ENCODE results near the gene LDB2.

DNA sequence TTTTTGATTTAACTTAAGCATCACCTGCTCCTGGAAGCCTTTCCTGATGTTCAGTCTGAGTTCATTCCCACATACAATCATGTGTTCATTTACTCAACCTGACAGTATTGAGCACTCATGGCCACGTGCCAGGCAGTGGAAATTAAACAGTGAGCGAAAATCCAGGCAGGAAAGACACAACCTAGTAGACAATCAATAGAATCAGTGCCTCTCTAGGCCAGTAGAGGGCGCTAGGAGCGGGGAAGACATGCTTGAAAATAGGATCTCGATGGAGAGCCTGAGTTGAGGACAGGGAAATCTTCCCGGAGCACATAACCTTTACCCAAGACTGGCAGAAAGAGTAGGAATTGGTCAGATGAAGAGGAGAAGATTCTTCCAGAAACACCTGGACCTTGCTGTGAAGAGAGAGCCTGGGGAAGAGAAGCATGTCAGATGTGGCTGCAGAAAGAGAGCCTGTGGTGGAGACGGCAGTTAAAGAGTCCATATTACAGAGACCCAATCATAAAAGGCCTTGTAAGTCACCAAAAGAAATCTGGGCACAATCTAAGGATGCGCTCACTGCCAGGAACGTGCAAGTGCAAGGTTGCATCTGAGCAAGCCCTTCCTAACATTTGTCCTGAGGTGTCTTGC, 103.5 kb downstream of the LDB2 start:
- TF ChIP-seq POLR2AphosphoS5 (IDR thresholded peaks at IDR 0.05; ENCODE audit: borderline replicate concordance, low read depth, low read length), result no peak
- no peak for TF ChIP-seq EZH2 (IDR thresholded peaks at IDR 0.05)
